Stimulated activated CD8-positive, alpha-beta memory T cell treated with anti-CD3 and anti-CD28 coated beads, Interleukin-12 subunit alpha, Interleukin-12 subunit beta, amount 100 ng/mL, for 4 hours (primary cell): Measurements from ENCODE around the gene GALNS.
"Not testable (repeated sequence)": the region's sequence is repeated elsewhere in the genome, so short reads cannot be mapped to it uniquely, and the experiment has no call there.

Experiments used
- DNase-seq: peaks from one replicate; pipeline ENCODE4 v3.0.0-alpha.2; 2020; ENCODE audit warnings: low read depth

Gene GALNS

GRCh38 chr16:88856828-88857727 lies at the start of gene GALNS, which contains the start of gene TRAPPC2L:
Gene GALNS (minus strand): TSS chr16:88856947. CDS start chr16:88856877, 70 bp downstream.
Gene TRAPPC2L (plus strand): TSS chr16:88857127. CDS start chr16:88857151, 24 bp downstream.
- DNase-seq, result peak; percentile 99

GRCh38 chr16:88906020-88906419 lies 49.3 kb upstream of the GALNS start:
- no peak for DNase-seq

GRCh38 chr16:88905563-88905962 lies 48.8 kb upstream of the GALNS start:
- DNase-seq, result no peak

- DNase-seq, result no peak
Observed at GRCh38 chr16:88904676-88905365, 48.1 kb upstream of the GALNS start.

- no peak for DNase-seq
Observed at GRCh38 chr16:88903267-88903666, 46.5 kb upstream of the GALNS start.

GRCh38 chr16:88902744-88903143 lies 46.0 kb upstream of the GALNS start:
- DNase-seq, result no peak

GRCh38 chr16:88901718-88902337 lies 45.1 kb upstream of the GALNS start:
- DNase-seq, result no peak

GRCh38 chr16:88900662-88901052 lies 43.9 kb upstream of the GALNS start:
- no peak for DNase-seq

GRCh38 chr16:88899901-88900661 lies 43.3 kb upstream of the GALNS start:
- no peak for DNase-seq

GRCh38 chr16:88897696-88898425 lies 41.1 kb upstream of the GALNS start:
- DNase-seq, result no peak

- DNase-seq, result no peak
Observed at GRCh38 chr16:88896238-88897070, 39.7 kb upstream of the GALNS start.

GRCh38 chr16:88895335-88895734 lies 38.6 kb upstream of the GALNS start:
- DNase-seq, result no peak

- DNase-seq, result no peak
Observed at GRCh38 chr16:88894681-88895300, 38.0 kb upstream of the GALNS start.

GRCh38 chr16:88894266-88894665 lies 37.5 kb upstream of the GALNS start:
- DNase-seq, result not testable (repeated sequence)

GRCh38 chr16:88893127-88893968 lies 36.6 kb upstream of the GALNS start:
- DNase-seq, result no peak

- no peak for DNase-seq
Observed at GRCh38 chr16:88892065-88892464, 35.3 kb upstream of the GALNS start.

- DNase-seq, result no peak
Observed at GRCh38 chr16:88891083-88891482, 34.3 kb upstream of the GALNS start.

GRCh38 chr16:88889702-88890352 lies 33.1 kb upstream of the GALNS start:
- not testable (repeated sequence) for DNase-seq
